Activated CD8-positive, alpha-beta memory T cell treated with anti-CD3 and anti-CD28 coated beads, Interleukin-2, amount 50 U/mL, for 1 hour (primary cell): ENCODE data around the gene CYP3A5.

Source experiments
- DNase-seq: peaks from one replicate; pipeline ENCODE4 v3.0.0-alpha.2; 2020; ENCODE audit errors: extremely low read depth

The CYP3A5 gene

DNA sequence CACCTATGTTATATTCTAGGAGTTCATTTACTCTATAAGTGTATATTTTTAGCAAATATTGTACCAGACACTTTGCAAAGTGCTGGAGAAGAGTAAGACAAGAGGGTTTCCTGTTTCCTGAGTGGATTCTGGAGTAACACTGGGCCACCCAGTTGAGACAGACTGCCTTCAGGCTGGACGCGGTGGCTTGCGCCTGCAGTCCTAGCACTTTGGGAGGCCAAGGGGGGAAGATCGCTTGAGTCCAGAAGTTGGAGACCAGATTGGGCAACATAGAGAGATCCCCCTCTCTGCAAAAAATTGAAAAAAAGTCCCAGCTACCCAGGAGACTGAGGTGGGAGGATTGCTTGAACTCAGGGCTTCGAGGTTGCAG lies 63.8 kb downstream of the CYP3A5 start:
- no peak for DNase-seq

DNA sequence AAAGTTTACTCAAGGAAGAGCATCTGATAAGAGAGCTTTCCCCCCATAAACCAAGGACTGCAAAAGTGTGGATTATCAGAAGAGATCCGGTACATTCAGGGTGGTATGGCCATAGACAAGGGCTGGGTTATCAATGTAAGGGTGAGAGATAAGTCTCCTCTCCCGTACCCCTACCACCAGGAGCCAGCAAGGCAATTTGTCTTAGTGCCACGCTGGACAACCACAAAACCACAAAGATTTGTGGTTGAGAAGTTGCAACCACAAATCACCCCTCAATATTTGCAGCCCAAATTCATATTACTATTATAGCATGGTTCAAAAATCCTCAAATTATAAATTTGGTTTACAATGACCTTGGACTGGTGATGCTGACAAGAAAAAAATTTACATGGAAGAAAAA lies 65.3 kb downstream of the CYP3A5 start:
- no peak for DNase-seq

DNA sequence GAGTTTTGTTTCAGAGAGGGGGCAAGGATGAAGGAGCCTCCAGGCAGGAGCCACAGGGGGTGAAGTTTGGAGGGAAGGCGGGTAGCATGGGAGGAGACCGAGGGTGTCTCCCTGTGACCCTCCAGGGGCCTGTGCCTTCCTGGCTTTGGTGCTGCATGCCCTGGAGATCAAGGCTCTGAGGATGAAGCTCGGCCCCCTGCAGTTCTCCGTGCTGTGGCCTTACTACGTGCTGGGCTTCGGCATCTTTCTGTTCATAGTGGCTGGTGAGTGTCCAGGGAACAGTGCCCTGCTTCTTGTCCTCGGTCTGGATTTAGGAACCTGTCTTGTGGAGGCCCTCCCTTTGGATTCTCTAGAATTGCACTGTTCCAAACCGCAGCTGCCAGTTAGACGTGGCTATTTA lies 72.2 kb downstream of the CYP3A5 start:
- no peak for DNase-seq

DNA sequence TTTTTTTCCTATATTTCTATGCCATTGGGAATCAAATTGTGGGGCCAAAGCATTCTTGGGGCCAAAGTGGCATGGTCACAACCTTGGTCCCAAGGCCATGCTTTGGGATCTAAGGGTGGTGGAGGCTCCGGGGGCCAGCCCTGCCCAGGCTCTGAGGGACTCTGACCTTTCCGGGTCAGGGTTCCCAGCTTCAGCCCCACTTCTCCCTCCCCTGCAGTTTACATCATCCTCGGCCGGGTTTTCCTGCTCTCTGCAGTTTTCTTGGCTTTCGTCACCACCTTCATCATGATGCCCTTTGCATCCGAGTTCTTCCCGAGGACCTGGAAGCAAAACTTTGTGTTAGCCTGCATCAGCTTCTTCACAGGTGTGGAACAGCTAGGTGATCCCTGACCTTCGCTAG lies 73.3 kb downstream of the CYP3A5 start:
- DNase-seq, result no peak

DNA sequence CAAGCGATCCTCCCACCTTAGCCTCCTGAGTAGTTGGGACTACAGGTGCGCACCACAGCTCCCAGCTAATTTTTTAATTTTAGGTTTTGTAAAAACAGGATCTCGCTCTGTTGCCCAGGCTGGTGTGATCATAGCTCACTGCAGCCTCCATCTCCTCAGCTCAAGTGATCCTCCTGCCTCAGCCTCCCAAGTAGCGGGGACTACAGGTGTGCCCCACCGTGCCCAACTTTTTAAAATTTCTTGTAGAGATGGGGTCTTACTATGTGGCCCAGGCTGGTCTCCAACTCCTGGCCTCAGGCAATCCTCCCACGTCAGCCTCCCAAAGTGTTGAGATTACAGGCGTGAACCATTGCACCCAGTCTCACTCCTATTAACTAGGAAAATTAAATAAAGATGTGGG lies 74.3 kb downstream of the CYP3A5 start:
- DNase-seq, result no peak

DNA sequence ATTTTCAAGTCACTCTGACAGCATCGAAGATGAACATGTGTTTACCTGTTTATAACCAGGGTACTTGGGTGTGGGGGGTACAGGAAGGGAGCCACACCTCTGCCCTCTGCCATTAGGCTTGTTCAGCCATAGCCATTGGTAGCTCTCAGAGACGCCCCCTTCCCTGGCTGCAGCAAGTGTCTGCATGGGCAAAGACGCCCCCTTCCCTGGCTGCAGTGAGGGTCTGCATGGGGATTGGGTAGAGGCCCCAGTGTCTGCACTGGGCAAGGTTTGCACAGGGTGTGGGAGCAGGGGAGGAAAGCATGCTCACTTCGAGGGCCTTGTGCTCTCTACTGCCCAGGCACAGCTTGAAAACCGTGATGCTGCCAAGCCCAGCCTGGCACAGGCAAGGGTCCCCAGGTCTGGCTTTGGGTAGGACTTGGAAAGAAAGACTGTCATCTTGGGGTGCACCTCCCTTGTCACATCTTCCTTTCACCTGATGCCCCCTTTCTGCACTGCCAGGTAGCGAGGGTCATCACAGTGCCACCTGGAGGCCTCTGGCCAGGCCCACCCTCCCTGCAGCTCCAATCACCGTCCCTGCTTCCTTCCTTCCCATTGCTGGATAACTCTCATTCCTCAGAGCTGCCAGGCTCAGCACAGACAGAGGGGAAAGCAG lies 78.0 kb downstream of the CYP3A5 start:
- no peak for DNase-seq

DNA sequence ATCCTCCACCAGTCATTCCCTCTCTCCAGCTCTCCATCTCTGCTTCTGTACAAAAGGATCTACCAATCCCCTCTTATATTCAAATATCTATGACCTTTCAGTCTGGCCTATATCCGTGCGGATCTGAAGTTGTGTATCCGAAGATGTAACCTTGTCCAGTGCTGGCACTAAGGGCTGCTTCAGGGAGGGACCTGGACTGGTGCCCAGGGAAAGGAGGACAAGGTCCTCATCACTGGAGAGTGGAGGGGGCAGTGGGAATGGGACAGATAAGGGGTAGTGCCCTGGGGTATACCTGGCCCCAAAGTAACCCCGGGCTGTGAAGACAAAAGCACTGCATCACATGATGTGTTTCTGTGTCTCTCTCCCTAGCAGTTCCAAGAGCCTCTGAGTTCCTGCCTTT lies 80.0 kb downstream of the CYP3A5 start:
- DNase-seq, result no peak
